Prostate gland (tissue), 2 donors: ENCODE data around the gene FBXL13. TPM values are rescaled to one million over a fixed set of nuclear protein-coding genes. Genes with fewer than 3 reads are reported as not detected.

Source experiments
- DNase-seq: peaks from one replicate; pipeline ENCODE4 v3.0.0-alpha.2; 2019; ENCODE audit warnings: low spot score
- H3K27ac ChIP-seq, 2 donors: fragments of 200-600 bp; sonication (generic); 2 replicates each; pipeline ENCODE4 v1.5.1; 2017 to 2019
- H3K27me3 ChIP-seq: fragments of 200-600 bp; sonication (generic); replicated peaks from 2 replicates; pipeline ENCODE4 v1.5.1; 2019; ENCODE audit not compliant: insufficient read depth
- H3K36me3 ChIP-seq, 2 donors: fragments of 200-600 bp; sonication (generic); 1 replicate in 1 of 2; 2 replicates in 1 of 2; pipeline versions ENCODE4 v1.5.1 to v1.8.1; 2017 to 2019
- H3K4me1 ChIP-seq: fragments of 200-600 bp; sonication (generic); replicated peaks from 2 replicates; pipeline ENCODE4 v1.5.1; 2019
- H3K4me3 ChIP-seq, 2 donors: fragments of 200-600 bp; sonication (generic); 2 replicates each; pipeline ENCODE4 v1.5.1; 2017 to 2019
- H3K9me3 ChIP-seq: fragments of 200-600 bp; sonication (generic); 2 replicates; pipeline ENCODE4 v1.5.1; 2017
- CTCF ChIP-seq, 4 experiments: fragments of 200-600 bp in 2 of 4; fragments of 450-650 bp in 2 of 4; sonication (generic) in 2 of 4; IDR thresholded peaks; 1 replicate in 3 of 4; 2 replicates in 1 of 4; pipeline ENCODE4 v1.5.1; 2016 to 2019; ENCODE audit warnings: antibody characterized with exemption in 4 of 4, mild to moderate bottlenecking in 2 of 4, moderate library complexity in 2 of 4
- POLR2A ChIP-seq: fragments of 450-650 bp; IDR thresholded peaks from one replicate; pipeline ENCODE4 v1.6.1; 2016; ENCODE audit warnings: antibody characterized with exemption, mild to moderate bottlenecking
- POLR2AphosphoS5 ChIP-seq: sonication (generic); formaldehyde crosslinking; IDR thresholded peaks from one replicate; pipeline ENCODE4 v1.6.1; 2017; ENCODE audit warnings: antibody characterized with exemption
- WGBS: methylation state at CpG from one replicate; pipeline ENCODE4 v1.1.5; 2018; 5-methylcytosine and 5-hydroxymethylcytosine counted together
- intact Hi-C: fragments of 100-400 bp; cut with DNase I; formaldehyde crosslinking; loops from one replicate; pipeline ENCODE4 v1.14.2; 2022
- total RNA-seq, 2 donors: library from RNA; depleted of rRNA; stranded (reverse); fragments of >200 nt; gene quantifications; one replicate each; pipeline ENCODE4 v1.1.0, GENCODE V29; 2016

The FBXL13 gene
- total RNA-seq, 2 donors from 2014 or later: 2.6 to 5.4 TPM

GRCh38 chr7:103011650-103012049 lies 62.9 kb downstream of the FBXL13 start:
- no peaks in the 10 kb centered on the region for H3K4me1 ChIP-seq
- H3K36me3 ChIP-seq: no peaks in the 10 kb centered on the region
- H3K27me3 ChIP-seq: no peaks in the 10 kb centered on the region
- no peak overlapping the region for H3K27ac ChIP-seq
- intact Hi-C loops: no loop called here
- DNase-seq: no peak
- H3K9me3 ChIP-seq: no peaks in the 10 kb centered on the region
- no peak for TF ChIP-seq POLR2AphosphoS5
- no peak for TF ChIP-seq POLR2A
- TF ChIP-seq CTCF (IDR thresholded peaks at IDR 0.05): no peak
- 62% methylated on average over 3 of the region's 3 CpGs for WGBS
- H3K4me3 ChIP-seq: no peak overlapping the region

GRCh38 chr7:103010211-103010610 lies 64.4 kb downstream of the FBXL13 start:
- no peak for TF ChIP-seq POLR2A
- TF ChIP-seq POLR2AphosphoS5: no peak
- no peak for TF ChIP-seq CTCF (IDR thresholded peaks at IDR 0.05)
- intact Hi-C loops: no loop called here
- Histone ChIP-seq H3K4me1 (no peaks in the 10 kb centered on the region), H3K4me3 (no peak overlapping the region), H3K27ac (no peak overlapping the region), H3K9me3 (no peaks in the 10 kb centered on the region), H3K27me3 (no peaks in the 10 kb centered on the region), H3K36me3 (no peaks in the 10 kb centered on the region)
- no peak for DNase-seq
- 100% methylated on average over 1 of the region's 1 CpG for WGBS

GRCh38 chr7:103009466-103010185 lies 65.0 kb downstream of the FBXL13 start:
- TF ChIP-seq CTCF (IDR thresholded peaks at IDR 0.05) (no peak), POLR2AphosphoS5 (no peak), POLR2A (no peak)
- H3K4me3 ChIP-seq: no peak overlapping the region
- H3K36me3 ChIP-seq: no peaks in the 10 kb centered on the region
- no peaks in the 10 kb centered on the region for H3K27me3 ChIP-seq
- no peak overlapping the region for H3K27ac ChIP-seq
- no peaks in the 10 kb centered on the region for H3K9me3 ChIP-seq
- no peaks in the 10 kb centered on the region for H3K4me1 ChIP-seq
- DNase-seq: no peak
- intact Hi-C loops: no loop called here
- WGBS: 82% methylated on average over 5 of the region's 5 CpGs

GRCh38 chr7:103003004-103003403 lies 71.6 kb downstream of the FBXL13 start:
- no peaks in the 10 kb centered on the region for H3K9me3 ChIP-seq
- DNase-seq: no peak
- H3K27me3 ChIP-seq: no peaks in the 10 kb centered on the region
- H3K36me3 ChIP-seq: no peaks in the 10 kb centered on the region
- WGBS: 88% methylated on average over 1 of the region's 1 CpG
- intact Hi-C loops: no loop called here
- H3K4me1 ChIP-seq: no peaks in the 10 kb centered on the region
- no peak overlapping the region for H3K4me3 ChIP-seq
- TF ChIP-seq POLR2AphosphoS5 (no peak), POLR2A (no peak), CTCF (IDR thresholded peaks at IDR 0.05) (no peak)
- no peak overlapping the region for H3K27ac ChIP-seq

GRCh38 chr7:103001210-103001609 lies 73.4 kb downstream of the FBXL13 start:
- intact Hi-C loops: no loop called here
- DNase-seq: no peak
- TF ChIP-seq POLR2AphosphoS5: no peak
- TF ChIP-seq CTCF (IDR thresholded peaks at IDR 0.05): no peak
- TF ChIP-seq POLR2A: no peak
- no peaks in the 10 kb centered on the region for H3K4me1 ChIP-seq
- WGBS: 92% methylated on average over 2 of the region's 2 CpGs
- H3K4me3 ChIP-seq: no peak overlapping the region
- no peak overlapping the region for H3K27ac ChIP-seq
- no peaks in the 10 kb centered on the region for H3K36me3 ChIP-seq
- H3K9me3 ChIP-seq: no peaks in the 10 kb centered on the region
- H3K27me3 ChIP-seq: no peaks in the 10 kb centered on the region
